PC-3 (cell line): ENCODE measurements around the gene TMEM86A. TPM values are rescaled to one million over a fixed set of nuclear protein-coding genes. Genes with fewer than 3 reads are reported as not detected.

Experiments
- ATAC-seq: fragments of 200-7000 bp; cut with Tn5 transposase; 2 replicates; pipeline ENCODE4 v1.9.1; 2020; ENCODE audit warnings: mild to moderate bottlenecking, moderate library complexity
- BruUV-seq: library from RNA; stranded (reverse); fragments of 400-500 nt; replicated peaks from 2 replicates; lab custom pipeline; 2021; lab: Mats Ljungman, UMichigan
- CTCF ChIA-PET: fragments of 300-600 bp; sonication (Branson Sonifier 250); formaldehyde crosslinking; loops from one replicate; lab custom pipeline; 2022; ENCODE audit warnings: antibody characterized with exemption; lab: Charles Lee
- POLR2A ChIA-PET: fragments of 300-600 bp; sonication (Branson Sonifier 250); formaldehyde crosslinking; loops from one replicate; lab custom pipeline; 2022; ENCODE audit warnings: antibody characterized with exemption; ENCODE audit not compliant: unreplicated experiment; lab: Charles Lee
- DNase-seq: peaks from one replicate; pipeline ENCODE4 v3.0.0-alpha.2; 2015
- H2AFZ ChIP-seq: fragments of 300-600 bp; sonication (generic); 2 replicates; pipeline ENCODE4 v1.6.0; 2016; ENCODE audit warnings: antibody characterized with exemption, low read length
- H3F3A ChIP-seq: fragments of 300-600 bp; sonication (generic); one replicate; pipeline ENCODE4 v1.6.0; 2017; ENCODE audit warnings: antibody characterized with exemption, low read length, control low read depth, mild to moderate bottlenecking; ENCODE audit not compliant: unreplicated experiment
- H3K27ac ChIP-seq: fragments of 300-600 bp; sonication (generic); 2 replicates; pipeline ENCODE4 v1.5.1; 2016; ENCODE audit warnings: mild to moderate bottlenecking, low read length
- H3K27me3 ChIP-seq: fragments of 300-600 bp; sonication (generic); 2 replicates; pipeline ENCODE4 v1.6.1; 2016; ENCODE audit warnings: low read length, mixed read lengths
- H3K36me3 ChIP-seq: fragments of 300-600 bp; sonication (generic); 2 replicates; pipeline ENCODE4 v1.6.1; 2016; ENCODE audit warnings: low read depth, mixed run types, low read length, mixed read lengths
- H3K4me1 ChIP-seq: fragments of 300-600 bp; sonication (generic); 2 replicates; pipeline ENCODE4 v1.5.1; 2016; ENCODE audit warnings: low read length; ENCODE audit not compliant: insufficient read depth
- H3K4me2 ChIP-seq: fragments of 300-600 bp; sonication (generic); 2 replicates; pipeline ENCODE4 v1.6.0; 2016; ENCODE audit warnings: low read length
- H3K4me3 ChIP-seq: fragments of 300-600 bp; sonication (generic); 2 replicates; pipeline ENCODE4 v1.5.1; 2016; ENCODE audit warnings: mild to moderate bottlenecking, low read length, mixed read lengths
- H3K79me2 ChIP-seq: fragments of 300-600 bp; sonication (generic); 2 replicates; pipeline ENCODE4 v1.6.1; 2017; ENCODE audit warnings: low read length, mixed read lengths
- H3K9ac ChIP-seq: fragments of 300-600 bp; sonication (generic); 2 replicates; pipeline ENCODE4 v1.6.0; 2016; ENCODE audit warnings: mild to moderate bottlenecking, low read length
- H3K9me2 ChIP-seq: fragments of 300-600 bp; sonication (generic); replicated peaks from 2 replicates; pipeline ENCODE4 v1.6.1; 2016; ENCODE audit warnings: mixed run types, low read length, mixed read lengths
- H3K9me3 ChIP-seq: fragments of 300-600 bp; sonication (generic); 2 replicates; pipeline ENCODE4 v1.6.1; 2016; ENCODE audit warnings: low read length, mixed read lengths
- H4K20me1 ChIP-seq: fragments of 300-600 bp; sonication (generic); 2 replicates; pipeline ENCODE4 v1.6.1; 2016; ENCODE audit warnings: low read length, mixed read lengths
- CTCF ChIP-seq: fragments of 300-600 bp; sonication (generic); conservative IDR thresholded peaks from 2 replicates; pipeline ENCODE4 v1.5.1; 2017; ENCODE audit warnings: antibody characterized with exemption, low read depth, mild to moderate bottlenecking, low read length
- EZH2 ChIP-seq: fragments of 300-600 bp; sonication (generic); IDR thresholded peaks from one replicate; pipeline ENCODE4 v1.6.1; 2017; ENCODE audit warnings: antibody characterized with exemption, mild to moderate bottlenecking, low read length; ENCODE audit not compliant: unreplicated experiment
- EZH2phosphoT487 ChIP-seq: fragments of 300-600 bp; sonication (generic); IDR thresholded peaks from 2 replicates; pipeline ENCODE4 v1.6.1; 2018; ENCODE audit warnings: mild to moderate bottlenecking, antibody characterized with exemption, low read length, borderline replicate concordance
- intact Hi-C: fragments of 100-400 bp; cut with micrococcal nuclease; formaldehyde crosslinking; loops from 2 replicates; pipeline ENCODE4 v1.9.0; 2023
- total RNA-seq: library from RNA; depleted of rRNA; stranded (reverse); fragments of >200 nt; gene quantifications from 2 replicates; pipeline ENCODE4 v1.2.3, GENCODE V29; 2014

The TMEM86A gene
- total RNA-seq, 1 experiment from 2014 or later: 1.6 TPM

- Histone ChIP-seq H3K9me3 (no peaks in the 10 kb centered on the region), H3K79me2 (no peaks in the 10 kb centered on the region), H3K9me2 (no peaks in the 10 kb centered on the region), H2AFZ (no peak overlapping the region), H3K27me3 (no peaks in the 10 kb centered on the region), H3F3A (no peaks in the 10 kb centered on the region), H3K36me3 (no peaks in the 10 kb centered on the region), H3K9ac (no peak overlapping the region), H3K27ac (no peak overlapping the region), H4K20me1 (no peaks in the 10 kb centered on the region), H3K4me2 (no peak overlapping the region), H3K4me1 (peaks cover 8% of the 10 kb centered on the region; the same call in 1 of the 2 replicates), H3K4me3 (no peak overlapping the region)
- ChIA-PET CTCF (interaction anchor here (0.6 kb wide), 1 partner anchor 36 kb away, joined by 4 read pairs; no protein-coding TSS in a partner anchor), POLR2A (no interaction called here)
- intact Hi-C loops: no loop called here
- DNase-seq (no peak), ATAC-seq (no peak)
- TF ChIP-seq EZH2 (no peak), EZH2phosphoT487 (no peak), CTCF (no peak)
- no TSS peak for BruUV-seq
These were observed 5.6 kb downstream of the TMEM86A start for GRCh38 chr11:18704045-18704645.

- Histone ChIP-seq H3K27ac (no peak overlapping the region), H3K36me3 (no peaks in the 10 kb centered on the region), H3K9ac (no peak overlapping the region), H3F3A (no peaks in the 10 kb centered on the region), H2AFZ (no peak overlapping the region), H3K9me3 (no peaks in the 10 kb centered on the region), H3K9me2 (no peaks in the 10 kb centered on the region), H3K27me3 (no peaks in the 10 kb centered on the region), H4K20me1 (no peaks in the 10 kb centered on the region), H3K4me1 (0 out of 2 replicates have a peak, but pooled peaks cover 2% of the 10 kb centered on the region), H3K4me2 (no peak overlapping the region), H3K4me3 (no peak overlapping the region), H3K79me2 (no peaks in the 10 kb centered on the region)
- intact Hi-C loops: no loop called here
- no TSS peak for BruUV-seq
- POLR2A ChIA-PET: no interaction called here
- TF ChIP-seq CTCF (no peak), EZH2phosphoT487 (no peak), EZH2 (no peak)
- CTCF ChIA-PET: interaction anchor here (0.6 kb wide), 1 partner anchor 36 kb away, joined by 4 read pairs; no protein-coding TSS in a partner anchor
- ATAC-seq (no peak), DNase-seq (no peak)
These were observed 6.1 kb downstream of the TMEM86A start for GRCh38 chr11:18704698-18705097.

GRCh38 chr11:18705651-18706281 lies 7.2 kb downstream of the TMEM86A start:
- TF ChIP-seq EZH2phosphoT487 (no peak), EZH2 (no peak), CTCF (no peak)
- Histone ChIP-seq H3K9me3 (no peaks in the 10 kb centered on the region), H3K79me2 (no peaks in the 10 kb centered on the region), H2AFZ (no peak overlapping the region), H3K27me3 (no peaks in the 10 kb centered on the region), H4K20me1 (no peaks in the 10 kb centered on the region), H3K4me1 (no peaks in the 10 kb centered on the region), H3F3A (no peaks in the 10 kb centered on the region), H3K4me2 (no peak overlapping the region), H3K27ac (no peak overlapping the region), H3K36me3 (no peaks in the 10 kb centered on the region), H3K9ac (no peak overlapping the region), H3K9me2 (no peaks in the 10 kb centered on the region), H3K4me3 (no peak overlapping the region)
- ATAC-seq (no peak), DNase-seq (no peak)
- ChIA-PET POLR2A (no interaction called here), CTCF (no interaction called here)
- intact Hi-C loops: no loop called here
- no TSS peak for BruUV-seq
